LHCN-M2 (cell line): ENCODE results near the gene ZMYND12. TPM values are rescaled to one million over a fixed set of nuclear protein-coding genes. Genes with fewer than 3 reads are reported as not detected.

Experiments used
- DNase-seq: peaks from one replicate; pipeline ENCODE4 v3.0.0-alpha.2; 2012; ENCODE audit warnings: low read depth
- total RNA-seq: library from RNA; depleted of rRNA; stranded (reverse); fragments of >200 nt; gene quantifications from 2 replicates; pipeline ENCODE4 v1.2.3, GENCODE V29; 2014; rRNA removed

The ZMYND12 gene
- total RNA-seq, 1 experiment from 2014 or later = not detected

GRCh38 chr1:42392967-42393848, 62.6 kb downstream of the ZMYND12 start:
- no peak for DNase-seq

- DNase-seq = no peak
Measured at GRCh38 chr1:42392255-42392654, 63.6 kb downstream of the ZMYND12 start.

- no peak for DNase-seq
Measured at GRCh38 chr1:42386051-42386450, 69.8 kb downstream of the ZMYND12 start.

- DNase-seq = peak; percentile 15
Measured at GRCh38 chr1:42385283-42385682, 70.5 kb downstream of the ZMYND12 start.

GRCh38 chr1:42381280-42381673, 74.5 kb downstream of the ZMYND12 start:
- no peak for DNase-seq

GRCh38 chr1:42380586-42381279, 75.1 kb downstream of the ZMYND12 start, which contains the start of gene RIMKLA:
Gene RIMKLA, plus strand, starts transcription at chr1:42380792. Its CDS starts 143 bp downstream, at chr1:42380935.
- DNase-seq = no peak

Other genes starting within 250 kb of the ZMYND12 start
- 33.4 and 34.0 TPM in 2 replicates for gene FOXJ3, start 120.8 kb downstream of the ZMYND12 start, total RNA-seq
- not detected in 2 replicates for gene RIMKLA, start 75.2 kb downstream of the ZMYND12 start, total RNA-seq
- 33.8 and 51.8 TPM in 2 replicates for gene PPCS, start 521 bp upstream of the ZMYND12 start, total RNA-seq
- gene CCDC30, start 7.3 kb upstream of the ZMYND12 start, total RNA-seq = 0.17 and 0.38 TPM in 2 replicates
- 47.6 and 57.6 TPM in 2 replicates for gene PPIH, start 202.4 kb upstream of the ZMYND12 start, total RNA-seq
- gene YBX1, start 226.4 kb upstream of the ZMYND12 start, total RNA-seq = 1,026 and 1,116 TPM in 2 replicates